SK-N-SH (cell line): ENCODE results near the gene DDX41. TPM values are rescaled to one million over a fixed set of nuclear protein-coding genes. Genes with fewer than 3 reads are reported as not detected.

Experiments
- CTCF ChIA-PET: fragments of 300-600, 350-600 bp; formaldehyde crosslinking; extraction: SDS; loops from one replicate; lab custom pipeline; 2021; lab: Yijun Ruan, JAX
- POLR2A ChIA-PET: fragments of 350-600 bp; sonication (Branson Sonifier 250); formaldehyde crosslinking; extraction: SDS; loops from one replicate; lab custom pipeline; 2020; ENCODE audit warnings: antibody characterized with exemption, inconsistent platforms; lab: Yijun Ruan, JAX
- DNase-seq: peaks from one replicate; pipeline ENCODE4 v3.0.0; 2012
- H2AFZ ChIP-seq: fragments of 200-600 bp; sonication (generic); 2 replicates; pipeline ENCODE4 v1.8.1; 2016; ENCODE audit warnings: antibody characterized with exemption, mild to moderate bottlenecking, low read depth
- H3F3A ChIP-seq: fragments of 200-600 bp; sonication (generic); replicated peaks from 2 replicates; pipeline ENCODE3; 2016; ENCODE audit warnings: antibody characterized with exemption, mild to moderate bottlenecking; ENCODE audit not compliant: insufficient read depth
- H3K27ac ChIP-seq, 2 experiments: fragments of 200-500 bp in 1 of 2; fragments of 200-600 bp in 1 of 2; sonication (Bioruptor generic) in 1 of 2; sonication (generic), shearing (Covaris generic) in 1 of 2; 2 replicates each; pipeline versions ENCODE4 v1.5.1 to v1.6.1; 2014 to 2016; ENCODE audit warnings: low read depth in 2 of 2, inconsistent platforms in 1 of 2, low read length in 1 of 2, mild to moderate bottlenecking in 1 of 2, mixed read lengths in 1 of 2
- H3K27me3 ChIP-seq: fragments of 200-600 bp; sonication (generic), shearing (Covaris generic); 2 replicates; pipeline ENCODE4 v1.6.1; 2016; ENCODE audit warnings: mixed run types; ENCODE audit not compliant: insufficient read depth
- H3K36me3 ChIP-seq, 2 experiments: fragments of 200-500 bp in 1 of 2; fragments of 200-600 bp in 1 of 2; sonication (Bioruptor generic) in 1 of 2; sonication (generic) in 1 of 2; replicated peaks in 1 of 2; 2 replicates each; pipeline versions ENCODE3 to v1.5.1; 2014 to 2016; ENCODE audit warnings: low read length in 1 of 2, mild to moderate bottlenecking in 1 of 2; ENCODE audit not compliant: insufficient read depth in 2 of 2, control insufficient read depth in 1 of 2
- H3K4me1 ChIP-seq, 2 experiments: fragments of 200-500 bp in 1 of 2; fragments of 200-600 bp in 1 of 2; sonication (Bioruptor generic) in 1 of 2; sonication (generic), shearing (Covaris generic) in 1 of 2; 2 replicates each; pipeline versions ENCODE4 v1.5.1 to v1.6.1; 2014 to 2016; ENCODE audit warnings: low read depth in 1 of 2, low read length in 1 of 2, mixed run types in 1 of 2; ENCODE audit not compliant: insufficient read depth in 2 of 2, control insufficient read depth in 1 of 2
- H3K4me2 ChIP-seq: fragments of 200-600 bp; sonication (generic), shearing (Covaris generic); 2 replicates; pipeline ENCODE4 v1.6.1; 2017; ENCODE audit warnings: mixed run types
- H3K4me3 ChIP-seq, 2 experiments: fragments of 200-500 bp in 1 of 2; fragments of 200-600 bp in 1 of 2; sonication (Bioruptor generic) in 1 of 2; sonication (generic), shearing (Covaris generic) in 1 of 2; 2 replicates each; pipeline versions ENCODE4 v1.5.1 to v1.8.1; 2014 to 2016; ENCODE audit warnings: low read depth in 2 of 2, inconsistent platforms in 1 of 2, low read length in 1 of 2, mild to moderate bottlenecking in 1 of 2, mixed read lengths in 1 of 2, moderate library complexity in 1 of 2
- H3K79me2 ChIP-seq: fragments of 200-600 bp; sonication (generic); 2 replicates; pipeline ENCODE4 v1.8.1; 2017; ENCODE audit warnings: mild to moderate bottlenecking; ENCODE audit not compliant: insufficient read depth
- H3K9ac ChIP-seq: fragments of 200-600 bp; sonication (generic); 2 replicates; pipeline ENCODE4 v1.6.1; 2017; ENCODE audit warnings: mixed run types
- H3K9me2 ChIP-seq: fragments of 200-600 bp; sonication (generic); 2 replicates; pipeline ENCODE4 v1.6.1; 2017; ENCODE audit warnings: mixed run types
- H3K9me3 ChIP-seq: fragments of 200-600 bp; sonication (generic); 2 replicates; pipeline ENCODE4 v1.6.1; 2017; ENCODE audit warnings: mixed run types, mild to moderate bottlenecking, moderate library complexity
- H4K20me1 ChIP-seq: fragments of 200-600 bp; sonication (generic); 2 replicates; pipeline ENCODE4 v1.6.1; 2017; ENCODE audit warnings: mild to moderate bottlenecking, mixed run types; ENCODE audit not compliant: insufficient read depth
- CHD2 ChIP-seq: fragments of 150-350 bp; IDR thresholded peaks from 2 replicates; pipeline ENCODE4 v1.6.1; 2018; ENCODE audit warnings: low read length; ENCODE audit not compliant: partially characterized antibody
- ELF1 ChIP-seq: IDR thresholded peaks from 2 replicates; pipeline ENCODE4 v1.4.0; 2012
- EP300 ChIP-seq, 2 experiments: IDR thresholded peaks; 2 replicates each; pipeline versions ENCODE4 v1.4.0 to v1.6.1; 2012; ENCODE audit warnings: borderline replicate concordance in 1 of 2, low read depth in 1 of 2, low read length in 1 of 2
- EZH2phosphoT487 ChIP-seq: fragments of 200-600 bp; sonication (generic); IDR thresholded peaks from 2 replicates; pipeline ENCODE4 v1.6.1; 2017; ENCODE audit warnings: low read depth, mixed run types, mild to moderate bottlenecking, antibody characterized with exemption, moderate library complexity, borderline replicate concordance
- FOXJ3 ChIP-seq: sonication (generic); formaldehyde crosslinking; IDR thresholded peaks from 2 replicates; pipeline ENCODE4 v1.5.1; 2020; ENCODE audit warnings: mild to moderate bottlenecking, missing genetic modification reagents
- FOXM1 ChIP-seq: IDR thresholded peaks from 2 replicates; pipeline ENCODE4 v1.4.0; 2012; ENCODE audit warnings: low read depth, mild to moderate bottlenecking
- GABPA ChIP-seq: IDR thresholded peaks from 2 replicates; pipeline ENCODE4 v1.4.0; 2012; ENCODE audit warnings: low read depth, mild to moderate bottlenecking
- GATA2 ChIP-seq: sonication (generic); formaldehyde crosslinking; IDR thresholded peaks from 2 replicates; pipeline ENCODE4 v1.5.0; 2020; ENCODE audit warnings: mild to moderate bottlenecking, missing genetic modification reagents
- JUND ChIP-seq: IDR thresholded peaks from 2 replicates; pipeline ENCODE4 v1.4.0; 2012
- MXI1 ChIP-seq: IDR thresholded peaks from 2 replicates; pipeline ENCODE4 v1.6.1; 2012; ENCODE audit warnings: mild to moderate bottlenecking, low read depth, low read length, improper control_type of control experiment
- NFIC ChIP-seq: IDR thresholded peaks from 2 replicates; pipeline ENCODE4 v1.4.0; 2012; ENCODE audit warnings: borderline replicate concordance
- RXRA ChIP-seq: IDR thresholded peaks from 2 replicates; pipeline ENCODE4 v1.4.0; 2012; ENCODE audit warnings: low read depth, mild to moderate bottlenecking, borderline replicate concordance
- SIN3A ChIP-seq: IDR thresholded peaks from 2 replicates; pipeline ENCODE4 v1.6.1; 2012; ENCODE audit warnings: low read depth, mild to moderate bottlenecking, low read length, moderate library complexity, borderline replicate concordance
- SMC3 ChIP-seq: IDR thresholded peaks from 2 replicates; pipeline ENCODE4 v1.6.1; 2012; ENCODE audit warnings: low read depth, low read length, improper control_type of control experiment
- TCF12 ChIP-seq: IDR thresholded peaks from 2 replicates; pipeline ENCODE4 v1.4.0; 2012
- TEAD4 ChIP-seq: IDR thresholded peaks from 2 replicates; pipeline ENCODE4 v1.4.0; 2012; ENCODE audit warnings: mild to moderate bottlenecking, borderline replicate concordance; ENCODE audit not compliant: insufficient read depth
- USF1 ChIP-seq: IDR thresholded peaks from 2 replicates; pipeline ENCODE4 v1.4.0; 2012; ENCODE audit warnings: low read depth, borderline replicate concordance
- WGBS: methylation state at CpG from one replicate; pipeline ENCODE4 v1.1.6; 2017; ENCODE audit warnings: low lambda C conversion rate; 5-methylcytosine and 5-hydroxymethylcytosine counted together
- polyA plus RNA-seq, 3 experiments: library from polyadenylated mRNA; depleted of rRNA; stranded (reverse); fragments of >200 nt; gene quantifications; 2 replicates each; pipeline ENCODE4 v1.2.3, GENCODE V29; 2012
- TF ChIP-seq, protein P1 (sequence below): fragments of 150-350 bp; IDR thresholded peaks from 2 replicates; pipeline ENCODE4 v1.6.1; 2017; ENCODE audit warnings: antibody characterized with exemption, low read length, low read depth, borderline replicate concordance
- TF ChIP-seq, protein P2 (sequence below): fragments of 200-600 bp; sonication (generic); IDR thresholded peaks from 2 replicates; pipeline ENCODE4 v1.6.1; 2017; ENCODE audit warnings: antibody characterized with exemption, mild to moderate bottlenecking, moderate library complexity

The DDX41 gene
- polyA plus RNA-seq, 1 of the 3 experiments (the other 2 are of a cell fraction), result 176 TPM

DNA sequence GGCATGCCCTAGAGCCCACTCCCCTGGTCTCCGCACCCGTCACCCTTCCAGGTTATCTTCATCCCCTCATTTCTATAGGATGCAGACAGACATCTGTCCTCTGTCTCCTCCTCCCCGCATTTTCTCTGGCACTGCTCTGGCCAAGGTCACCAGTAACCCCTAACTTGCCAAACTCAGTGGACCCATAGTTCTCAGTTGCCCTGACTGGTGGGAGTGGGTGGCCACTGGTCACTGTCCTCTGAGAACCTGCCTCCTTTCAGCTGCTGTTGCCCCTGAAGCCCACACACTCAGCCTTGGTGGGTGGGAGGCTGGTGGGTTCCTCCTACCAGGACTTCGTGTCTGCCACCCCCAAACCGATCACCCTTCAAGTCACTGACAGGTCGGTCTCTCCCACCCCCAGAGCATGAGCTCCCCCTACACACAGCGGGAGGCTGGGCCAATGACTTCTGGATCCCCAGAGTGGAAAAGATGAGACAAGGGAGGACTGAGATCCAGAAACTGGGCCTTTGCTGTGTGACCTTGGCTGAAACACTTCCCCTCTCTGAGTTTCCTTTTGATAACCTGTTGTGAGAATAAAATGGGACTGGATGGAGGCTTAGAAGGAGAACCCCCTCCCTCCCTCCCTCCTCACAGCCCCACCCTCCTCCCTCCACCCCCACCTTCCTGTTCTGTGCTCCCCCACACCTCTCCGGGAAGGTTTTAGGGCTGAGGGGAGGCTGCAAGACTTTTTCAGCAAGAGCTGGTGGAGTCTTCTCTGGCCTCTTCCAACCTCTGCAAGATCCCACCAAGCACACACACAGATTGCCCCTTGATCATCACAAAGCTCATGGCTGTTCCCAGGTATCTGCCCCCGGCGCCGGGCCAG lies 41.0 kb downstream of the DDX41 start:
- no peak for TF ChIP-seq SMC3
- TF ChIP-seq FOXJ3 (CRISPR knock-in tag), result no peak
- no peak for TF ChIP-seq EZH2phosphoT487
- no peak for TF ChIP-seq CHD2
- no peak for TF ChIP-seq ELF1
- TF ChIP-seq SIN3A, result no peak
- no peak for TF ChIP-seq TCF12
- no peak for TF ChIP-seq JUND
- TF ChIP-seq, protein P1, sequence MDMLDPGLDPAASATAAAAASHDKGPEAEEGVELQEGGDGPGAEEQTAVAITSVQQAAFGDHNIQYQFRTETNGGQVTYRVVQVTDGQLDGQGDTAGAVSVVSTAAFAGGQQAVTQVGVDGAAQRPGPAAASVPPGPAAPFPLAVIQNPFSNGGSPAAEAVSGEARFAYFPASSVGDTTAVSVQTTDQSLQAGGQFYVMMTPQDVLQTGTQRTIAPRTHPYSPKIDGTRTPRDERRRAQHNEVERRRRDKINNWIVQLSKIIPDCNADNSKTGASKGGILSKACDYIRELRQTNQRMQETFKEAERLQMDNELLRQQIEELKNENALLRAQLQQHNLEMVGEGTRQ, result no peak
- no peak for TF ChIP-seq EP300 (IDR thresholded peaks at IDR 0.05; ENCODE audit: borderline replicate concordance in 1 of 2, low read depth in 1 of 2, low read length in 1 of 2)
- no peak for TF ChIP-seq GABPA
- no peak for TF ChIP-seq FOXM1
- TF ChIP-seq USF1, result no peak
- no peak for TF ChIP-seq GATA2 (CRISPR knock-in tag)
- TF ChIP-seq MXI1, result no peak
- TF ChIP-seq RXRA, result no peak
- TF ChIP-seq, protein P2, sequence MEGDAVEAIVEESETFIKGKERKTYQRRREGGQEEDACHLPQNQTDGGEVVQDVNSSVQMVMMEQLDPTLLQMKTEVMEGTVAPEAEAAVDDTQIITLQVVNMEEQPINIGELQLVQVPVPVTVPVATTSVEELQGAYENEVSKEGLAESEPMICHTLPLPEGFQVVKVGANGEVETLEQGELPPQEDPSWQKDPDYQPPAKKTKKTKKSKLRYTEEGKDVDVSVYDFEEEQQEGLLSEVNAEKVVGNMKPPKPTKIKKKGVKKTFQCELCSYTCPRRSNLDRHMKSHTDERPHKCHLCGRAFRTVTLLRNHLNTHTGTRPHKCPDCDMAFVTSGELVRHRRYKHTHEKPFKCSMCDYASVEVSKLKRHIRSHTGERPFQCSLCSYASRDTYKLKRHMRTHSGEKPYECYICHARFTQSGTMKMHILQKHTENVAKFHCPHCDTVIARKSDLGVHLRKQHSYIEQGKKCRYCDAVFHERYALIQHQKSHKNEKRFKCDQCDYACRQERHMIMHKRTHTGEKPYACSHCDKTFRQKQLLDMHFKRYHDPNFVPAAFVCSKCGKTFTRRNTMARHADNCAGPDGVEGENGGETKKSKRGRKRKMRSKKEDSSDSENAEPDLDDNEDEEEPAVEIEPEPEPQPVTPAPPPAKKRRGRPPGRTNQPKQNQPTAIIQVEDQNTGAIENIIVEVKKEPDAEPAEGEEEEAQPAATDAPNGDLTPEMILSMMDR, result no peak
- TF ChIP-seq TEAD4, result no peak
- TF ChIP-seq NFIC, result no peak
- H3K4me1 ChIP-seq, result peaks cover 20 to 76% of the 10 kb centered on the region in 2 experiments
- 84% methylated on average over 6 of the region's 11 CpGs for WGBS
- H3K9ac ChIP-seq, result no peak overlapping the region
- H3F3A ChIP-seq, result peaks cover 60% of the 10 kb centered on the region
- H3K36me3 ChIP-seq, result peaks cover 5 to 11% of the 10 kb centered on the region in 2 experiments
- H3K27ac ChIP-seq, result no peak overlapping the region; a peak in 1 of 4 replicates
- no peaks in the 10 kb centered on the region for H3K9me3 ChIP-seq
- no peaks in the 10 kb centered on the region for H3K9me2 ChIP-seq
- POLR2A ChIA-PET, result interaction anchor here (4.7 kb wide), 1 partner anchor 19 kb away, joined by 39 read pairs; the partner anchor contains the start of gene PDLIM7
- no peak overlapping the region for H3K4me3 ChIP-seq
- H3K79me2 ChIP-seq, result peaks cover 22% of the 10 kb centered on the region
- no peak overlapping the region for H2AFZ ChIP-seq
- H4K20me1 ChIP-seq, result peaks cover 28% of the 10 kb centered on the region
- CTCF ChIA-PET, result interaction anchor here (1.3 to 20.3 kb wide), 7 partner anchors 11 to 85 kb away, joined by 5 to 215 read pairs (median 8); partner anchors contain the start of gene PDLIM7
- no peak for DNase-seq
- no peak overlapping the region for H3K4me2 ChIP-seq
- H3K27me3 ChIP-seq, result no peaks in the 10 kb centered on the region
